ENCODE measurements around the gene CHST13.

- TF ChIP-seq CTCF (conservative IDR thresholded peaks at IDR 0.05; ENCODE audit: low read depth, low read length) (no peak), EZH2 (IDR thresholded peaks at IDR 0.05; ENCODE audit: low read length, unreplicated experiment) (no peak), EZH2phosphoT487 (IDR thresholded peaks at IDR 0.05; ENCODE audit: borderline replicate concordance, low read length) (no peak)
Observed at GRCh38 chr3:126527455-126528211, 3.7 kb downstream of the CHST13 start.
